Ecto neural progenitor cell (in vitro differentiated cells): Measurements from ENCODE around the gene KRTAP10-1.

ENCODE experiments used
- DNase-seq: peaks from one replicate; pipeline ENCODE4 v3.0.0-alpha.2; 2018; ENCODE audit warnings: low spot score

The KRTAP10-1 gene

DNA sequence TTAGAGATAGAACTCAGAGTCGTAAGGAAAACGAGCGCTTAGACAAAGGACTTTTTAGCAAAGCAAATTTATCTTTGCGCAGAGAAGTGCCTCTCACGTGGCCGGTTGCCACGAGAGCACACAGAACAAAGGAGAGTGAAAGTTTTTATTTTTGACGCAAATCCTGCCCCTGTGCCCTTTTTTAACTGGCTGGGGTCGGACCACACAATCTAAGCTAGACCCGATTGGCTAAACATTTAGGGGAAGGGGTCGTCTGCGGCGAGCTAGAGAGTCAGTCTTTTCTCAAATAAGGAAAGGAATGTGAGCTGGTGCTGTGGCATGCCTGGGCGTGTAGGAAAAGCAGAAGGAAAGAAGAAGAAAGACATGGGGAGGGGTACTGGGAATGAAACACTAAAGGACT is 8.9 kb upstream of the KRTAP10-1 start:
- peak; percentile 49 for DNase-seq

DNA sequence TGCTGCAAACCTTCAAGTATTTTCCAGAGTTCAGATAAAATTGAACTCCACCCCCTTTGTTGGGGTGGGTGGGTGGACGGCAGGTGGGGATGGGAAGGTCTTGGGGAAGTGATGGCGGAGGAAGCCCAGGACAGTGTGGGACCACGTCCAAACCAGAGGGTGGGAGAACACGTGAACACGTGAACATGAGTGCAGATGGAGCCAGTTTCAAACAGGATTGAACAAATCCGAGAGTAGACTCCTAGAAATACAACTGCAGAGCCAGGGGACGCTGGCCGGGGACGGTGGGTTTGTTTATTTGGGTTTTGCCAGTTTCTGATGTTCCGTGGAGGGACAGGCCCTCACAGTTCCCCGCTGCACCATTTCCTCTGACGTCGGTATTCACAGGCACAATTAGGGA is 8.4 kb upstream of the KRTAP10-1 start:
- no peak for DNase-seq

DNA sequence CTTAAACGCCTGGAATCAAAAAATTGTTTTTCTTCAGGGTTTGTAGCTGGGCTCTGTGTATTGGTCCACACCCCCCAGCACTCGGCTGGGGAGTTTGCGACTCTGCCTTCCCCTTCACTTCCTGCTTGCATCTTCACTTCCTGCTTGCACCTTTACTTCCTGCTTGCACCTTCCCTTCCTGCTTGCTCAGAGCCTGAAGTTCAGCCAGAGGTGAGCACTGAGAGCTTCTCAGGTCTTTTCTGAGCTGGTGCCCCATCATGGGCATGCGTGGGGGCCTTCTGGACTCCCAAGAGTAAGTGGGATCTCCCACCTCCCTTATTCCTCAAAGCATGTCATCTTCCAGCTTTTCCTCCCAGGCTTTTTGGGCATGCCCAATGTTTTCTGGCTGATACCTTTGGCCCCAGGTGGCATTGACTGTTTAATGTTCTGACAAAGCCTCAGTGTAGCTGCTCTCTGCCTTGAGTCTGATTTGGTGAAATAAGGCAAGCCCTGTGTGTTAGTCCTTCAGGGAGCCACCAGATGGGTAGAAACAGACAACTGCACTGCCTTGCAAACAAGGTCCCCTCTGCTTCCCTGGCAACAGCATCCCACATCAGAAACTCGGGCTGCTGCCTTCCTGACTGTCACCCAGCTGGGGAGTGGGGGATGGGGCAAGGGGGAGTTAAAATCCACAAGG is 7.8 kb upstream of the KRTAP10-1 start:
- no peak for DNase-seq

DNA sequence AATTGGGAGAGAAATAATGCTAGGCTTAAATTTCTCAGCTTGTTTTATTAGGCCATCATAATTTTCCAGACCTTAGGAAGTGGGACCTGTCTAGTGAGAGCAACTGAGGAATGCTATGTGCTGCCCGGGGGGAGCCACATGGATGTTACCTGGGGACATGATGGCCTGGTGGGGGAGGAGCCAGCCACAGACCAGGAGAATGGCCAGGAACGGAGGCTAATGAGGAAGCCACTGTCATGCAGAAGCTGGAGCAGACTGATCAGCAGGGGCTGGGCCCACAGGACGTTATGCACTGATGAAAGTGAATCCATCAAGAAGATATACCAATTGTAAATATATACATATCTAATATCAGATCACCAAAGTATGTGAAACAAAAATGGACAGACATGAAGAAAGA is 4.6 kb upstream of the KRTAP10-1 start:
- DNase-seq, result no peak

DNA sequence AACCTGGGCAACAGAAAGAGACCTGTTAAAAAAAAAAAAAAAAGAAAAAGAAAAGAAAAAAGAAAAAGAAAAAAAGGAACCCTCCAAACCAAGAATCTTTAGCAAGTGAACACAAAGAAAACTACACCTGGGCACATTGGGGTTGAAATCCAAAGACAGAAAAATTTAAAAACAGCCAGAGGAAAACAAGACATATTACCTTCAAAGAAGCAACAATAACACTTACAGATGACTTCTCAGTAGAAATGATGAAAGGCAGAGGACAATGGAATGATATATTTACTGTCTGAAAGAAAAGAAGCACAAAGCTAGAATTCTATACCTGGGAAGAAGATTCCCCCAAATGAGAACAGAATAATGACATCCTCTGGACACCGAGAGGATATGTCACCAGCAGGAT is 2.7 kb upstream of the KRTAP10-1 start:
- DNase-seq, result no peak

DNA sequence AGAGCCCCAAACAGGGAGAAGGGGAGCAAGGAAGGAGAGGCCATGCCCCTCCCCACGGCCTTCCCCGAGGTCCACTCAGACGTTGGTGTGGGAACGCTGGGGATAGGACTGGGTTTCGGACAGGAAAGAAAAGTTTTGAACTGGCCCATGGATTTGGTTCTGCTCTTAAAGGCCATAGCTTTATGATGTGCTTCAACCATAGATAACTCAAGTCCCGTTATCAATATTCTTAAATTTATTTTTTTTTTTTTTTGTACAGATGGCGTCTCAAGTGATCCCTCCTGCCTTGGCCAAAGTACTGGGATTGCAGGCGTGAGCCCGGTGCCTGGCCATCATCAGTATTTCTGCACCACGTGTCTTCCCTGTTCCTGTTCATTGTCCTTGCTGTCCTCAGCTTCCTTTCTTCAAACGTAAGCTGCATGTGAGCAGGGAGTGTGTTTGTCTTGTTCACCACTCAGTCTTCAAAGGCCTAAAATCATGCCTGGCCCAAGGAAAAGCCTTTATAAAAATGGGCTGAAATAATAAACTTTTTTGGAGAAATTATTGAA is 820 bp upstream of the KRTAP10-1 start:
- no peak for DNase-seq

DNA sequence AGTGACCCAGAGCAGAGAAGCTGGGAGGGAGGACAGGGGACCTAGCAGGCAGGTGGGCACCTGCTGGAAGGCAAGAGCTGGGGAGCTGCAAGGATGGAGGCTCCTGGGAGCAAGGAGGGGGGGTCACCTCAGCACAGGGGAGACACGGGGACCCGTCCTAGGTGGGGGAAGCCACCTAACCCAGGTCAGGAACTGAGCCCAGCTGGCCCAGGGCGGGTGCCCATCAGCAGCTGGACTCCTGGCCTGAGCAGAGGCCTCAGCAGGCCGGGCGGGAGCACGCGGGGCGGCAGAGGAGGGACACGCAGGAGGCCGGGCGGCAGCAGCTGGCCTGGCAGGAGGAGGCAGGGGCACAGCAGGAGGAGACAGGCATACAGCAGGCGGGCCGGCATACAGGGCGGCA is 949 bp downstream of the KRTAP10-1 start:
- no peak for DNase-seq

DNA sequence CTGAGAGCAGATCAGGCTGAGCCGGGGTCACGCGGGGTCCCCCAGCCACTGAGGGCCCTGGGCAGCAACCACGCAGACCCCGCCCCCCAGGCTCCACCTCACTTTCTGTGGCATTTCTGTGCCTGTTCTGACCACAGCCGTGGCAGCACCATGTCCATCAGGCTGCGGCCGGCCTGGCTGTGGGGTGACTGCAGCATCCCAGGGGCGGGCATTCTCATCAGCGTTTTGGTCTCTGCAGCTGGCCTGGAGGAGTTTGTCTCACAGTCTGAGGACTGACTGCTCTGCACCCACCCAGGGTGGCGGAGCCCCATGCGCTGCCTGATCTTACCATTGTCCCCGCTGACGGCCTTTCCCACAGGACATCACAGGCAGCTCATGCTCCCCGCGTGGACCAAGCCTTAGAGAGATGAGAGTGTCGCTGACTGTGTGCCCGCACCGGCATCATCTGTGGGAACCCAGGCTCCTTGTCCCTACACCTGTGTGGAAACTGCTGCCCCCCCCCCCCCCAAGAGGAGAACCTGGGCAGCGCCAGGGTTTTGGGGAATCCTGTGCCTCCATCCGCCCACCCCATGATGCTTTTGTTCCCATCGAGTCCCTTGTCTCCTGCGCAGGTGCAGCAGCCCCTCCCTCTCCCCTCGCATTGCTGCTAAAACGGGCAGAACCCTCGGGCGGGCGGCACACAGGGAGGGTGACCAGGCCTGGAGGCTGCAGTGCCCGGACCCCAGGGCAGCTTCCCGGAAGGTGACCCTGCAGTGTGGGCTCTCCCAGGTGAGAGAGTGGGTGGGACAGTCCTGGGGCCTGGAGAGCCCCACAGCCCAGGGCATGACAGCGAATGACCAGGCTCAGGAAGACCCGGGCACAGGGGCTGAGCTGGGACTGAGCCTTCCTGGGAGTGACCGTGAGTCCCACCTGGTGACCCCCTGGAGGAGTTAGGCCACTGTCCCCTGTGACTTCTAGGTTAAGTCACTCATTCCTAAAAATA is 1.8 kb downstream of the KRTAP10-1 start:
- no peak for DNase-seq

DNA sequence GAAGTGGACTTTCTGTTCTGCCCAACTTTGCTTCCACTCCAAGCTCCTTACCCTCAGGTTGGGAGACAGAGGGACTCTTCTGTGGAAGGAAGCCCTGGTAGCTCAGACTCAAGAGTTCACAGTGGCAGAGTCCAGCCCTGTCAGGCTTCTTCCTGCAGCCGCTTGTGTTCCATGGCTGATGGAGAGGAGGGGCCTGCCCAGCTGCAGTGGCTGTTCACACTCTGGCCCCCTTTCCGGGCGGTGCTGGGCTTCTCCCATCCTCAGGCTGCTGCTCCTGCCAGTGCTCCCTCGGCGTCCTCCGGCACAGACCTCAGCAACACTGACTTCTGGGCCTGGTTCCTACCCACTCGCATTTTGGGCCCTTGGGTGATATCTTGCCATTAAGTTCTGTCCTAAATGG is 4.0 kb downstream of the KRTAP10-1 start:
- peak; percentile 48 for DNase-seq

DNA sequence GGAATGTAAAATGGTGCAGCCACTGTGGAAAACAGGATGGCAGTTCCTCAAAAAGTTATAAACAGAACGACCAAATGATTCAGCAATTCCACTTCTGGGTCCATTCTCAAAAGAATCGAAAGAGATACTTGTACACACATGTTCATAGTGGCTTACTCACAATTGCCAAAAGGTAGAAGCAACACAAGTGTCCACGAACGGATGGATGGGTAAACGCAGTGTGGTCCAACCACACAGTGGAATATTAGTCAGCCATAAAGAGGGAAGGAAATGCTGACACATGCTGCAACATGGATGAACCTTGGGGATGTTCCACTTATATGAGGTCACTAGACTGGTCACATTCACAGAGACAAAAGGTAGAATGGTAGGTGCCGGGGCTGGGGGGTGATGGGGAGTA is 5.3 kb downstream of the KRTAP10-1 start:
- DNase-seq, result no peak

DNA sequence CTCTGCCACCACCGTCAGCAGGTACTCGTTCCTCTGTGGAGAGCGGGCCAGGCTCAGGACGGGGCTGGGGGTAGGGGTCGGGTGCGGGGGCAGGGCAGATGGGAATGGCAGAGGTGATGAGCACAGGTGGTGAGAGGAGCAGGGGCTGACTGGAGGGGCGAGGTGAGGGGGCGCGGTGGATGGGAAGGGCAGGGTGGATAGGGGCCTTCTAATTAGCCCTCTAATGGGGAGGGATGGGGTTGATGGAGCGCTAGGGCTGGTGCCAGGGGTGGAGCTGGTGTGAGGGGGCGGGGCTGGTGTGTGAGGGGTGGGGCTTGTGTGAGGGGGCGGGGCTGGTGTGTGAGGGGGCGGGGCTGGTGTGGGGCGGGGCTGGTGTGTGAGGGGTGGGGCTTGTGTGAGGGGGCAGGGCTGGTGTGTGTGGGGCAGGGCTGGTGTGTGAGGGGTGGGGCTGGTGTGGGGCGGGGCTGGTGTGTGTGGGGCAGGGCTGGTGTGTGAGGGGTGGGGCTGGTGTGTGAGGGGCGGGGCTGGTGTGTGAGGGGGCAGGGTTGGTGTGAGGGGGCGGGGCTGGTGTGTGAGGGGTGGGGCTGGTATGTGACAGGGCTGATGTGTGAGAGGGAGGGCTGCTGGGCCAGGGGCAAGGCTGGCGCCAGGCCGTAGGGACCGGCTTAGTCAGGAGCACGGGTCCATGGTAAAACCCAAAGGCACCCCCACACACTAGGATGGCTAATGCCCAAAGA is 5.9 kb downstream of the KRTAP10-1 start:
- DNase-seq, result no peak

DNA sequence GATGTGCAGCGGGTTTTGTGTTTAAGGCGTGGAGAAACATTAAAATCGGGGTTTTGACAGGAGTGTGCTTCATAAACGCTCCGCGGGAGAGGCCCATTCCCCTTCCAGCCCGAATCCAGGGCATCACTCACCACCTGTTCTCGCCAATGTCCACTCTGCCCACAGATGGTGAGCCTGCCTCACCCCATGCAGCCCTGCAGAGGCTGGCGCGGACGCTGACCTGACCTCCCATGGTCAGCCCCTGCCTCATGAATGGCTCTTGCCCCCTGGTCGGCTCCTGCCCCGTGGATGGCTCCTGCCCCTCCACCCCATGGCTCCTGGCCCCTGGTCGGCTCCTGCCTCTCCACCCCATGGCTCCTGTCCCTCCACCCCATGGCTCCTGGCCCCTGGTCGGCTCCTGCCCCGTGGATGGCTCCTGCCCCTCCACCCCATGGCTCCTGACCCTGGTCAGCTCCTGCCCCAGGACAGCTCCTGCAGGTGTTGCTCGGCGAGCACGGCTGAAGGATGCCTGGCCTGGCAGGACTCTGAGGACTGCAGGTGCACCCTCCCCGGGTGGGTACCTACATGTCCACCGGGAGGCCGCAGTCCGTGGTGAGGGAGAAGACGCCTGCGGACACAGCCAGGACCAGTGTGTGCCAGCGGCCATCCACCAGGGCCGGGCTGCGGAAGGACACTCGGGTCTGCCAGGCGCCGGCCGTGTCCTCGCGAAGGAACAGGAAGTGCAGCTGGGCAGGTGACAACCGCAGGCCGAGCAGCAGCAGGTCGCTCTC is 6.7 kb downstream of the KRTAP10-1 start:
- DNase-seq, result no peak

DNA sequence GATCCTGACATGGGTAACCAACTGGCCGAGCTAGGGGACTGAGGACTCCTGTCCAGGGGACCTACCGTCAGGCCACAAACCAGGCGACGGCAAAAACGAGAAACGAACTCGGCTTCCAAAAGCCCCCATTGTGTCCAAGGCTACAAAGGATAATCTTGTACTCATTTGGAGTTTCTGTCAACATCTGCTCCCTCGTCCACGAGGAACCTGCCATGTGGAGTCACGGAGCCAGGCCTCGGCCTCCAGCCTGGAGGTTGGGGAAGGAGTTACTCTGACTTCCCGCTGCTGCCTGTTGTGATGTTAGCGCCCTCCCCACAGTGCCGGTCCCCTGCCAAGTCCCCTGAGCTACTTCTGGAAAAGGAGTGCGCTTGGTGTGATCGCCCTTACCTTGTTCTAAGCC is 7.3 kb downstream of the KRTAP10-1 start:
- DNase-seq, result no peak

DNA sequence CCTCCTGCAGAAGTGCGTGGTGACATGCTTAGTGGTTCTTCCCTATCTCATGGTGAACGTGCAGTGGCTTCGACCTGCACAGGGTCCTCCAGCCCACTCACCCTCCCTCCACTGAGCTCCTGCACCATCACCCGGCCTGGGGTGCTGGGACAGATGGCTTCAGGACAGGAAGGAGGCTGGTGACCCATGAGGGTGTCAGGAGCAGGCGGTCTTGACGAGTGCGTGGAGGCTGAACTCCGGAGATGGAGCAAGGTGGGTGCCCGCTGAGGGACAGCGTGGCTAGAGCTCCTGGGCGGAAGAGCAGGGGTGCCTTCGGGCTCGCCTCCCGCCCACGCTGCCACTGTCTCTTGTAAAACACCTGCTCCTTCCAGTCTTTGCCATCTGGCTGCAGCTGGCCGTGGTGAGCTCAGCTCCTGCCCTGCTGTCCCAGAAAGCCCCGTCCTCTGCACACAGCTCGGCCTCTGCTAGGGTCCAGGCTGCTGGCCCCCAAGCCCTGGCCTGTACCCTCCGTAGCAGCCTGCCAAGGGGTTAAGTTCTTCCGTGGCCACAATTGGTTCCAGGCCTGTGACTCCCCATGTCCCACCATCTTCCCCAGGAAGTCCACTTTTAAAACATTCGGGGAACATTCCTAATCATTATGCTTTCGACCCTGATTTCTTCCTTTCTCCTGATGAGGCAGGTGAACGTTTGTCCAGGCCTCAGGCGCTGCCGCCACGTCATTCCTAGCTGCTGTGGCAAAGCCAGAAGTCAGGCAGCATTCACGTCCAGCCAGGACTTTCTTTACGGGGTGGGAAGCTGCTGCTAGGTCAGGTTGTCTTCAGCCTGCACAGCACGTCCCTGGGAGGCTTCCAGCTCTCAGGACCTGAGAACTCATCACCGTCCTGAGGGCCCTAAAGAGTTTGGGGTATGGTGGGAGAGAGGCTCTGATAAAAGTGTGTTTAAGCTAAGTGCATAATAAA is 8.1 kb downstream of the KRTAP10-1 start:
- DNase-seq, result no peak

DNA sequence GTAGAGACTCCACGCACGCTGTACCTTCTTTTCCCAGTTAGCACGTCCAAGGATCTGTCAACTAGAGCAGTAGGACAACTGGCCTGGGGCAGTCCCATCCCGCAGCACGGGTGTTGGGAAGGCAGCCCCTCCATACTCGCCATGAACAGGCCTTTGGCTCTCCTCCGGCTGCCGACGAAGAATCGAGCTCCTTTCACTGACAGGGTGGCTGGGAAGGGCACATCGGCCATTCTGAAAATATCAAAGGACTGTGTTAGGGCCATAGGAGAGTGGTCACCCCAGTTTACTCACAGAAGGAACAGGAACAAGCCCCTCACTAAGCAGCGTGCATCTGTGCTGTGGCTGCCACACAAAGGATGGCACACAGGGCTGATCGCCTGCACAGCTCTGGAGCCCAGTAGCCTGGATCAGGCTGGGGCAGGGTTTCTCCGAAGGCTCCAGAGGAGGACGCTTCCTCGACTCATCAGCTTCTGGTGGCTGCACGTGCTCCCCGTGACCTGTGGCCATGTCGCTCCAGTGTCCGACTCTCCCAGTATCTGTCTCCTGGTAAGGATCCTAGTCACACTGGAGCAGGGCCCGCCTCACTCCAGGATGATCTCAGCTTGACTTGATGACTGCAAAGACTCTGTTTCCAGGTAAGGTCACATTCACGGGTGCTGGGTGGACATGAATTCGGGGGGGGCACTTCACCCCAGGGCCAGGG is 8.9 kb downstream of the KRTAP10-1 start:
- DNase-seq, result no peak

DNA sequence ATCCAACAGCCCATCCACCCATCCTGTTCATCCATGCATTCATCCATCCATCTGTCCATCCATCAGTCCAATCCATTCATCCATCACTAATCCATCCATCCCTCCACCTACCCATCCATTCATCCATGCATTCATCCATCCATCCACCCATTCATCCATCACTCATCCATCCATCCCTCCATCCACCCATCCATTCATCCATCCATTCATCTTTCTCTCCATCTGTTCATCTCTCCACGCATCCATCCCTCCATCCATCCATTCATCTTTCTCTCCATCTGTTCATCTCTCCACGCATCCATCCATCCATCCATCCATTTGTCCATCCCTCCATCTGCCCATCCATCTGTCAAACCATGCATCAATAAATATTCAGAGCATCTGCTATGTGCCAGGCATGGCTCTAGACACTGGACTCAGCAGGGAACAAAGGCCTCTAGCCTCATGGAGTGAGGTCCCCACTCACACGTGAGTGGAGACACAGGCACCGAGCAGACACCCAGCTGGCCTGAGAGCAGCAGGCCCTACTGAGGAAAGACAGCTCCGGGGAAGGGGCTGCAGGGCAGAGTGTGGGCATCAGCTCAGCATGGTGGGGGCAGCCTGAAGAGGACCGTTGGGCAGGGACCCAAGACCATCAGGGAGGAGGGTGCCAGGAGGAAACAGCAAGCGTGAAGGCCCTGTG is 9.6 kb downstream of the KRTAP10-1 start:
- DNase-seq, result no peak

DNA sequence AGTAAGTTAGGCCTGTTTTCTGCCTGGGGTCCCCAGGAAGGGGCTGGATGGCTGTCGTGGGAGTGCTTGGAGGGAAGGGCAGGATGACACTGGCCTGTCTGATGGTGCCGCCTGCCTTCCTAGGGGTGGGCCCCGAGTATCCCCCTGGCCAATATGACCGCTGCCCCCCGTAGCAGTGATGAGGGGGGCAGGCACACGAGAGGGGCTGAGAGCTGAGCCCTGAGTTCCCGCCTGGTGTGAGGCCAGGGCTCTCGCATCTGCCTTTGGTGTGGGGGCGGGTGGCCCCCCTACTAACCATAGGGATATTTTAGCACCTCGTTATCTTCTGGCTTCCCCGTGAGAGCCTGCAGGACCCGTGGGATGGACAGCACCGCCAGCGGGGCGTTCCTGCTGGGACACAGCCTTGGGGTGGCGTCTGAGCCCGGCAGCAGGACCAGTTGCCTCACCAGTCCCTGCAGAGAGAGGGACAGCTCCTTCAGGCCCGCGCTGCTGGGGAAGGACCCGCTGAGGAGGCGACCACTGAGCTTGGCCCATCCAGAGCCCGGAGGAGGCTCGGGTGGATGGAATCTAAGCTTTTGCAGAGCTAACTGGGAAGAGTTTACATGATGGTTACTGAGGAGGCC is 10.4 kb downstream of the KRTAP10-1 start:
- no peak for DNase-seq

DNA sequence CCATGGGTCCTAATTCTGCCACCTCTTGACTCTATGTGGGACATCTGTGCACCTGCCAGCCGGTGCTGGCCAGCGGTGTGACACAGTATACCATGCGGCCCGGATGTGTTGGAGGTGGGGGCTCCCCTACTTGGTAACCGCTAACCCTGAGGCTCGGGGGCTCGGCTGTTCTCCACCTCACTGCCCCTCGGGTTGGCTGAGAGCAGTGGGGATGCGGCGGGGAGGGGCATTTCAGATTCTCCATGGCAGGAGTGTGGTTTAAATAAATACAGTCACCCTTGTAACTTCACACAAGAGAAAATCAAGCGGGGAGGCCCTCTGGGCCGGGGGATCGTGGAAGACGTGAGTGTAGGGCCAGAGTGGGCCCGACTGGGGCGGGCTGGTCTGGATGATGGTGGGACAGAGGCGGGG is 11.0 kb downstream of the KRTAP10-1 start:
- no peak for DNase-seq

DNA sequence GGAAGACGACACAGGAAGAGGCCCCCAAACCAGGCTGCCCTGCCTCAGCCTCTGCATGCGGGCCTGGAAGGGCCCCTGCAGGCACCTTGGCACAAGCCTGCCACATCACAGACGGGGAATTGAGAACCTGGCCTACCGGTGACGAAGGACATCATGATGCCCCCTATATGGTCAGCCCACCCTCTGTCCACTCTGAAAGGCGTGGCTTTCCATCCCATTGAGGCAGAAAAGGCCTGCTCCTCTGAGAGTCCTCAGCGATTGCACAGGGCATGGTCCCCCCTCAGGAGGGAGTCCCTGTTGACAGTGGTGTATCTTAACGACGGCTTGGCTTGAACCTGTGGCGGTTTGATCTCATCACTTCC is 11.4 kb downstream of the KRTAP10-1 start:
- no peak for DNase-seq
